MM.1S (cell line): ENCODE data around the gene MLPH.

ENCODE experiments used
- CTCF ChIP-seq: fragments of 300-600 bp; sonication (generic); IDR thresholded peaks from 2 replicates; pipeline ENCODE4 v1.5.1; 2016; ENCODE audit warnings: antibody characterized with exemption, low read length, mixed read lengths
- EZH2 ChIP-seq: fragments of 300-600 bp; sonication (generic); optimal IDR thresholded peaks from 2 replicates; pipeline ENCODE3; 2017; ENCODE audit warnings: low read depth, mild to moderate bottlenecking, antibody characterized with exemption, low read length, mixed read lengths

- no peak for TF ChIP-seq CTCF
- TF ChIP-seq EZH2, result no peak
Measured at GRCh38 chr2:237553948-237554347, 66.9 kb downstream of the MLPH start.
